Measurements from ENCODE around the gene PDGFB. TPM values are rescaled to one million over a fixed set of nuclear protein-coding genes. Genes with fewer than 3 reads are reported as not detected.

Gene PDGFB
- total RNA-seq, 4 donors from 2014 or later: 11.6 to 33.1 (median 14.6) TPM

- TF ChIP-seq CTCF (IDR thresholded peaks at IDR 0.05): no peak
- ATAC-seq (ENCODE audit: low FRiP score) (peak; percentile 87), DNase-seq (ENCODE audit: low spot score) (no peak)
Observed at GRCh38 chr22:39283322-39284141, 38.8 kb upstream of the PDGFB start.

DNA sequence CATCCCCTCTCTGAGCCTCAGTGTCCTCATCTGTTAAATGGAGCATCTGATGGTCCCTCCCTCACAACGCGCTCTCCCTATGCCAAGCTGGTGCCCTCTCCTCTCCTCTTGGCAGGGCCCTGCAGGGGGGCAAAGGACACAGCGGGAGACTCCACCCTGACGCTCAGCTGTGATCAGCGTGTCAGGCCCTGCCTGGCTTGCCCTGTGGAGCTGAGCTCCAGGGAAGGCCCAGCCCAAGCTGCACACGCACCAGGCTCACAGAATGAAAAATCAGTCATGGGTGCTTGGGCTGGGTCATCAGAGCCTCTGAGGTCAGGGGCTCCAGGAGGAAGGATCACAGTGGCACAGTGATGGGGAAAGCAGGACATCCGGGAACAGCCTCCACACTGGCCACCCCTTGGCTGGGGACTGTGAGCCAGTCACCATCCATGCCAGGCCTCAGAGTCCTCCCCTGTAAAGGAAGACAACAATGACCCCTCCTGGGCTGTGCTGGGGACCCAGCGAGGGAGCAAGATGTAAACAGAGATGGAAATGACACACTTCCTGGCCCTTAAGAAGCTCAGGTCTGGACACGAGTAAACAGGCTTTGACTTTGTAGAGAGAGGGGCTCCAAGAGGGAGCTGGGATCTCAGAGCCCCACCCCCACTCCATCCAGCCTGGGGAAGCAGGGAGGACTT, 38.0 kb upstream of the PDGFB start:
- DNase-seq (ENCODE audit: low spot score) (no peak), ATAC-seq (ENCODE audit: low FRiP score) (peak; percentile 5)
- TF ChIP-seq CTCF (IDR thresholded peaks at IDR 0.05): no peak

DNA sequence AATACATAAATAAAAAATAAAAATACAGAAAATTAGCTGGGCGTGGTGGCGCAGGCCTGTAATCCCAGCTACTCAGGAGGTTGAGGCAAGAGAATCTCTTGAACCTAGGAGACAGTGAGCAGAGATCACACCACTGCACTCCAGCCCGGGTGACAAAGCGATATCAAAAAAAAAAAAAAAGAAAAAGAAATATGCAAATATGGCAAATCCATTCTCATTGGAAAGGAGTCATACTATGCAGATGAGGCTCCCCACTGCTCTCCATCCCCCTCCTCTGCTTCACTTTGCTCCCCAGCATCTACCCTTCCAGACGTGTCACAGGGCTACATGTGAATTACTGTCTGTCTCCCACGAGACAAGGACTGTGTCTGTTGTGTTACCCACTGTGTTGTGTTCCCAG, 36.3 kb upstream of the PDGFB start:
- no peak for TF ChIP-seq CTCF (IDR thresholded peaks at IDR 0.05)
- ATAC-seq (ENCODE audit: low FRiP score): no peak
- DNase-seq (ENCODE audit: low spot score): no peak

GRCh38 chr22:39280250-39280649, 35.5 kb upstream of the PDGFB start:
- ATAC-seq (ENCODE audit: low FRiP score): no peak
- DNase-seq (ENCODE audit: low spot score): no peak
- no peak for TF ChIP-seq CTCF (IDR thresholded peaks at IDR 0.05)

- no peak for TF ChIP-seq CTCF (IDR thresholded peaks at IDR 0.05)
- no peak for ATAC-seq (ENCODE audit: low FRiP score)
- DNase-seq (ENCODE audit: low spot score): no peak
Observed at GRCh38 chr22:39279170-39279850, 34.5 kb upstream of the PDGFB start.

- ATAC-seq (ENCODE audit: low FRiP score) (peak; percentile 38), DNase-seq (ENCODE audit: low spot score) (no peak)
- no peak for TF ChIP-seq CTCF (IDR thresholded peaks at IDR 0.05)
Observed at GRCh38 chr22:39278040-39278439, 33.3 kb upstream of the PDGFB start.
